Subcutaneous abdominal adipose tissue (tissue), 5 donors: Measurements from ENCODE around the gene URGCP.
A peak's percentile ranks its signal among the peaks of the same experiment; 100 is the strongest.
"Not testable (repeated sequence)": the region's sequence is repeated elsewhere in the genome, so short reads cannot be mapped to it uniquely, and the experiment has no call there.

Experiments used
- H3K27ac ChIP-seq: one replicate; pipeline ENCODE4 v1.7.0; 2013; ENCODE audit warnings: low read depth, mild to moderate bottlenecking, inconsistent platforms, low read length, moderate library complexity
- H3K27me3 ChIP-seq, 5 donors: one replicate each; pipeline ENCODE4 v1.7.0; 2013; ENCODE audit warnings: low read length in 5 of 5, inconsistent platforms in 1 of 5; ENCODE audit not compliant: control insufficient read depth in 5 of 5, insufficient read depth in 4 of 5
- H3K36me3 ChIP-seq, 5 donors: one replicate each; pipeline ENCODE4 v1.7.0; 2013; ENCODE audit warnings: low read length in 5 of 5; ENCODE audit not compliant: control insufficient read depth in 5 of 5, insufficient read depth in 5 of 5
- H3K4me1 ChIP-seq, 5 donors: one replicate each; pipeline ENCODE4 v1.7.0; 2013; ENCODE audit warnings: low read length in 5 of 5, mild to moderate bottlenecking in 3 of 5, moderate library complexity in 1 of 5; ENCODE audit not compliant: control insufficient read depth in 5 of 5, insufficient read depth in 5 of 5
- H3K4me3 ChIP-seq, 5 donors: one replicate each; pipeline ENCODE4 v1.7.0; 2013; ENCODE audit warnings: low read length in 5 of 5, low read depth in 1 of 5
- H3K9ac ChIP-seq, 5 donors: one replicate each; pipeline ENCODE4 v1.7.0; 2013; ENCODE audit warnings: low read length in 5 of 5, mild to moderate bottlenecking in 4 of 5, moderate library complexity in 3 of 5
- H3K9me3 ChIP-seq, 5 donors: one replicate each; pipeline ENCODE4 v1.7.0; 2013; ENCODE audit warnings: low read length in 5 of 5; ENCODE audit not compliant: control insufficient read depth in 5 of 5
- donor health status: healthy.
- donor health status: healthy.
- donor health status: healthy.
- donor health status: healthy.
- donor health status: healthy.

URGCP gene

DNA sequence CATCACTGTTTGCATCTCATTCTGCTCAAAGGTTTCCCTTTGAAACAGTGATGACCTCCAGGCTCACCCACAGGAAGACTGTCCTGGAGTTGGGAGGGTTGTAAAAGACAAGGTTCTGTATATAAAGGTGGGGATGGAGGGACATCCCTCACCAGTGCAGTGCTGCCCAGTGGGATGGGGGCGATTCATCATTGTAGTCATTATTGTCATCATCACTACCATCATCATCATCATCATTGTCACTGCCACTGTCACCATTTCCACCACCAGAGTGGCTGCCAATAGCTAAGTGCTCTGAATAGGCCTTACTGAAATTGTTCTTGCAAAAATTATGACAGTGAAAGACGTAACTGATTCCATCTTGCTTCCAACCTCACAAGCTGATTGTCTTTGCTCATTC is 61.7 kb downstream of the URGCP start:
- no peaks in the 10 kb centered on the region for H3K9me3 ChIP-seq
- H3K4me1 ChIP-seq: no peaks in the 10 kb centered on the region
- H3K9ac ChIP-seq: no peak overlapping the region
- H3K36me3 ChIP-seq: no peaks in the 10 kb centered on the region
- no peak overlapping the region for H3K27ac ChIP-seq
- H3K4me3 ChIP-seq: no peak overlapping the region
- H3K27me3 ChIP-seq: no peaks in the 10 kb centered on the region

DNA sequence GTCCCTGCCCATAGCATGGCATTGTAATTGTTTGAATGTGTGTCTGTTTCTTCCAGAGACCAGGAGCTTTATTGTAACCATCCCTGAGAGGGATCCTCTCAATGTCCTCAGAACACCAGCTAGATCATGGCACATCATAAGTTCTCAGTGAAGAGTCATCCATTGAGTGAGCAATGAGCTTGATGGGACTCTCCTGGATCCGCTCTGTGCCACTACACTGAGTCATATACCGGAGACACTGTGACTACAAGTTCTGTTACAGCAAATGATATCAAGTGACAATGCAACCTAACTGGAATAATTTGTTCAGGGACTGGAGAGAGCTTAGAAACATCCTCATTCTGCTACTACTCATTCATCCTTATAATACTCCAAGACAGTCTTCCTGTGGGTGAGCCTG is 62.1 kb downstream of the URGCP start:
- no peak overlapping the region for H3K9ac ChIP-seq
- H3K9me3 ChIP-seq: no peaks in the 10 kb centered on the region
- H3K27ac ChIP-seq: no peak overlapping the region
- no peaks in the 10 kb centered on the region for H3K27me3 ChIP-seq
- H3K4me3 ChIP-seq: no peak overlapping the region
- H3K36me3 ChIP-seq: no peaks in the 10 kb centered on the region
- H3K4me1 ChIP-seq: no peaks in the 10 kb centered on the region

DNA sequence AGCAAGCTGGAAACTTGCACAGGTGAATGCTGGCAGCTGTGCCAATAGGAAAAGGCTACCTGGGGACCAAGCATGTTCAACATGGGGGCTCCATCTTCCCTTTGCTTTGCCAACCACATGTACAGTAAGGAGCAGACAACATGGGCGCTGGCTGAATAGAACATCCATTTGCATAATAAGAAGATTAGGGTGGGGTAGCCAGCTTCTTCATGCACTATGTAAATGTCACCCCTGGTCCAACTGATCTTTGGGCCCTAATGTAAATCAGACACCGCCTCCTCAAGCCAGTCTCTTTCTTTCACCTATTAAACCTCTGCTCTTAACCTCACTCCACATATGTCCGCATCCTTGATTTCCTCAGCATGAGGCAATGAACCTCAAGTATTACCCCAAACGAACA is 63.1 kb downstream of the URGCP start:
- H3K9ac ChIP-seq: no peak overlapping the region
- no peaks in the 10 kb centered on the region for H3K9me3 ChIP-seq
- no peaks in the 10 kb centered on the region for H3K36me3 ChIP-seq
- no peak overlapping the region for H3K4me3 ChIP-seq
- peaks cover 0 to 5% (median 4%) of the 10 kb centered on the region in 5 donors for H3K4me1 ChIP-seq
- no peaks in the 10 kb centered on the region for H3K27me3 ChIP-seq
- no peak overlapping the region for H3K27ac ChIP-seq

DNA sequence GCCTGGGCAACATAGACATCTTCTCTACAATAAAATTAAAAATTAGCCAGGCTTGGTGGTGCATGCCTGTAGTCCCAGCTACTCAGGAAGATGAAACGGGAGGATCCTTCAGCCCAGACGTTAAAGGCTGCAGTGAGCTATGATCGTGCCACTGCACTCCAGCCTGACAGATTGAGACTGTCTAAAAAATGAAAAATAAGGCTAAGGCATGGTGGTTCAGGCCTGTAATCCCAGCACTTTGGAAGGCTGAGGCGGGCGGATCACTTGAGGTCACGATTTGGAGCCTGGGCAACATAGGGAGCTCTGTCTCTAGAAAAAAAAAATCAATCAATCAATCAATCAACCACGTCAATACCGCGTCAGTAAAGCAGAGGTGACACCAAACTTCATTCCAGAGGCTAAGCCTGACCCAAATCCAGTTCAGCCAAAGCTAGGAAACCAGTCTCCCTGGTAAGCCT is 68.2 kb downstream of the URGCP start:
- Histone ChIP-seq H3K9me3 (no peaks in the 10 kb centered on the region), H3K4me1 (peaks cover 0 to 7% (median 4%) of the 10 kb centered on the region in 5 donors), H3K9ac (peak overlapping the region in 3 of 5 donors; percentile 68 to 75 (median 75)), H3K27ac (peak overlapping the region; percentile 46), H3K4me3 (peak overlapping the region in 2 of 5 donors; percentile 53 to 59), H3K36me3 (no peaks in the 10 kb centered on the region), H3K27me3 (no peaks in the 10 kb centered on the region)

DNA sequence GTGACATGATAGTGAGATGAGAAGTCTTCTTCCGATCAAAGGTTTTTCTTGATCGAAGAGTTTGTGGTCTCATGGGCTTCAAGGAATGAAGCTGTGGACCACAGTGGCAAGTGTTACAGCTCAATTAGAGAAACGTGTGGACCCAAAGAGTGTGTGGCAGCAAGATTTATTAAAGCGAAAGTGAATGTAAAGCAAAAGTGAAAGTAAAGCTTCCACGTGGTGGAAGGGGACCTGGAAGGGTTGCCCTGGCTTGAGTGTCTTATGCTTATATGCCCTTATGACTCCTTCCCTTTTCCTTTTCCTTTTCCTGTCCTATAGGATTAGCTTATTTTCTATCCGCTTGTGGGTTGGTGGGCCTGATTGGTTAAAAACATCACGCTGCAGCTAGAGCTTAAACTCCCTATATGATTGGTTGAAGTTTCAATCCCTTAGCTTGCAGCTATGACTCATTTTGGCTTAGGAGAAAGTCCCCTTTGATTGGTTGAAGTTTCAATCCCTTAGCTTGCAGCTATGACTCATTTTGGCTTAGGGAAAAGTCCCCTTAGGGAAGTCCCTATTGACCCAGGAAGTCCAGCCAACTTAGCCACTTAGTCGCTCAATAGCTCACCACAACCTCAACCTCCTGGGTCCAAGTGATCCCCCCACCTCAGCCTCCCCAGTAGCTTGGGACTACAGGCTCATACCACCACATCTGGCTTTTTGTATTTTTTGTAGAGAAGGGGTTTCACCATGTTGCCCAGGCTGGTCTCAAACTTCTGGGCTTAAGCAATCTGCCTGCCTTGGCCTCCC is 71.7 kb downstream of the URGCP start:
- Histone ChIP-seq H3K9me3 (peaks cover 0 to 4% (median 0%) of the 10 kb centered on the region in 5 donors), H3K9ac (no peak overlapping the region), H3K27me3 (no peaks in the 10 kb centered on the region), H3K4me3 (peak overlapping the region; percentile 51 to 59 (median 57)), H3K27ac (no peak overlapping the region), H3K4me1 (peaks cover 0 to 7% (median 4%) of the 10 kb centered on the region in 5 donors), H3K36me3 (no peaks in the 10 kb centered on the region)

DNA sequence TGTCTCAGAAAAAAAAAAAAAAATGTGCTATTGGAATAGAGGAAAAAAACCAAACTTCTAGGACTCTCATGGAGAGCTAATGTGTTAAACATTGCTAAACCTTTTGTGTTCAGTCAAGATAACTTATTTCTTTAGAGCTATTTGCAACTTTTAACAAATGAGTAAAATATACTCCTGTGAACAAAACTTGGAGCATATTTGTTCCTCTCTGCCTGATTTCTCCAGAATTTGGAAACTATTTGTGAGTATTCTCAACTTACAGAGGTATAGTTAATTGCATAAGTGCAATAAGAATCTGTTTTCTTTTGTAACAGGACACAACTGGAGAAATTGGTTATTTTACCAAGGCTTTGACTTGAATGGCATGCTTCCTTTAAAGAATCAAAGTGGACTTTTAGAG is 75.5 kb downstream of the URGCP start:
- H3K4me3 ChIP-seq, H3K4me1 ChIP-seq, H3K36me3 ChIP-seq, H3K9ac ChIP-seq, H3K27me3 ChIP-seq, H3K9me3 ChIP-seq, H3K27ac ChIP-seq: not testable (repeated sequence)
